Measurements from ENCODE around the gene ATOH8.

The ATOH8 gene

GRCh38 chr2:85736456-85737355, 17.1 kb upstream of the ATOH8 start:
- no peak for DNase-seq (ENCODE audit: low spot score)

GRCh38 chr2:85737481-85737880, 16.3 kb upstream of the ATOH8 start:
- no peak for DNase-seq (ENCODE audit: low spot score)

- DNase-seq (ENCODE audit: low spot score), result no peak
Measured at GRCh38 chr2:85737961-85738360, 15.8 kb upstream of the ATOH8 start.

- DNase-seq (ENCODE audit: low spot score), result no peak
Measured at GRCh38 chr2:85740193-85740592, 13.6 kb upstream of the ATOH8 start.

- no peak for DNase-seq (ENCODE audit: low spot score)
Measured at GRCh38 chr2:85741211-85741832, 12.5 kb upstream of the ATOH8 start.

- DNase-seq (ENCODE audit: low spot score), result no peak
Measured at GRCh38 chr2:85741833-85742455, 11.8 kb upstream of the ATOH8 start.

- no peak for DNase-seq (ENCODE audit: low spot score)
Measured at GRCh38 chr2:85743304-85743978, 10.3 kb upstream of the ATOH8 start.

- DNase-seq (ENCODE audit: low spot score), result no peak
Measured at GRCh38 chr2:85744055-85744454, 9.7 kb upstream of the ATOH8 start.

- DNase-seq (ENCODE audit: low spot score), result no peak
Measured at GRCh38 chr2:85744741-85745601, 8.8 kb upstream of the ATOH8 start.

GRCh38 chr2:85745619-85746018, 8.2 kb upstream of the ATOH8 start:
- DNase-seq (ENCODE audit: low spot score), result no peak

- no peak for DNase-seq (ENCODE audit: low spot score)
Measured at GRCh38 chr2:85746321-85747004, 7.3 kb upstream of the ATOH8 start.

- DNase-seq (ENCODE audit: low spot score), result no peak
Measured at GRCh38 chr2:85747441-85747840, 6.3 kb upstream of the ATOH8 start.

GRCh38 chr2:85748039-85748734, 5.6 kb upstream of the ATOH8 start:
- peak; percentile 35 for DNase-seq (ENCODE audit: low spot score)

- DNase-seq (ENCODE audit: low spot score), result no peak
Measured at GRCh38 chr2:85748985-85749875, 4.6 kb upstream of the ATOH8 start.

GRCh38 chr2:85750587-85751575, 2.9 kb upstream of the ATOH8 start:
- peak; percentile 77 for DNase-seq (ENCODE audit: low spot score)

- no peak for DNase-seq (ENCODE audit: low spot score)
Measured at GRCh38 chr2:85751627-85752026, 2.2 kb upstream of the ATOH8 start.

- DNase-seq (ENCODE audit: low spot score), result no peak
Measured at GRCh38 chr2:85753035-85753524, 711 bp upstream of the ATOH8 start.

Measured in germinal center (tissue), 1 donor.